Measurements from ENCODE around the gene SKIC3.

The SKIC3 gene

GRCh38 chr5:95554647-95555548 lies at the start of gene SKIC3, which contains the start of gene ARSK:
TSS of gene SKIC3 (minus strand) at chr5:95554977. CDS start at chr5:95547150, 7,827 bp downstream.
TSS of gene ARSK (plus strand) at chr5:95555101. CDS start at chr5:95555279, 178 bp downstream.
- peak; percentile 82 to 83 for DNase-seq (ENCODE audit: low read depth in 2 of 2)

GRCh38 chr5:95600557-95600956 lies 45.8 kb upstream of the SKIC3 start:
- no peak for DNase-seq (ENCODE audit: low read depth in 2 of 2)

- DNase-seq (ENCODE audit: low read depth in 2 of 2) = no peak
These were observed 44.5 kb upstream of the SKIC3 start for GRCh38 chr5:95599252-95599651.

- no peak for DNase-seq (ENCODE audit: low read depth in 2 of 2)
These were observed 40.6 kb upstream of the SKIC3 start for GRCh38 chr5:95595289-95595931.

GRCh38 chr5:95591490-95591901 lies 36.7 kb upstream of the SKIC3 start:
- no peak for DNase-seq (ENCODE audit: low read depth in 2 of 2)

- no peak for DNase-seq (ENCODE audit: low read depth in 2 of 2)
These were observed 36.1 kb upstream of the SKIC3 start for GRCh38 chr5:95590880-95591279.

DNA sequence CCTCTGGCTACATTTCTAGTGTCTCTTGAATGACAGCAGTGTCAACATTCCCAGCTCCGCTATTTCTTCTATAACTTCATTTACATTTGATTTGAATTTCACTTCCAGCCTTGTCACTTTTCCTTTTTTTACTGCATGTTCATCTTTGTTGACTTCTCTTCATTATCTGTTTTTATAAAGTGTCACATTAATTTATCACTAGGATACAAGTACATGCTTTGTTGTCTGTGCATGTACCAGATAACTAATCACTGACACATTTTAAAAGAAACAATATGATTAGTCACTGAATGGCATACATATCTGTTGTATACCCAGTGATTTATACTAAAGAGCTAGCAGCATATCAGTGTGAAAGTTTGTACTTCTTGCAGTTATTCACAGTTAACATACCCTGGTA lies 29.2 kb upstream of the SKIC3 start:
- DNase-seq (ENCODE audit: low read depth in 2 of 2) = no peak

DNA sequence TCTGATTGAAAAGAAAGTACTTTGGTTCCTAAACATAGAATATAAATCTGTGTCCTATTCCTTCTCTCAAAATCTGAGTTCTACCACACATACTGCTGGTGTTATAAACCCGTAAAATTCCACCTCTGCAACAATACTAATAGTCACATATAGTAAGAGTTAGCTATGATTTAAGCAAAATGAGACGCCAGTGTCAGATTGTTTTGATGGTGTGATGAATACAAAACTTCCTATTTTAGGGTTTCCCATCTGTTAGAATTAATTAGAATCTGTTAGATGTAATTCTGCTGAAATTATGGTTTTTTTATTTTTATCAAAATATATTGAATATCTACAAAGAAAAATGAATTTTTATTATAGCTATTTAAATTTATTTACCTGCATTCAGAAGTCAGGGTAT lies 26.8 kb upstream of the SKIC3 start:
- no peak for DNase-seq (ENCODE audit: low read depth in 2 of 2)

DNA sequence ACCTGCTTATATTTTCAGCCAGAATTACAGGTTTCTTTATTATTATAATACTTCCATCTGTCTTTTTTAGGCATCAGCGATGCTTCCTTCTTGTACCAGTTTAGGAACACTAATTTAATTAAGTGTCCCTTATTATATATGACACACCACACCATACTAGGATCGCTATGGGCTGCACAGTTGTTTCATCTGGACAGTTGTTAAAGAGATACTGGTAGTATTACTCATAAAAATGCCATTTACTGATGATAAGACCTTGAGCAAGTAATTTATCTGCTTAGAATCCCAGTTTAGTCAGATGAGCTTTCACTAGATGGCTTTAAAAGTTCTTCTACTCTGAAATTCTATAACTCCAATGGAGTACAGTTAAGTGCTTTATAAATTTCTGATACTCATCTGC lies 17.2 kb upstream of the SKIC3 start:
- no peak for DNase-seq (ENCODE audit: low read depth in 2 of 2)

GRCh38 chr5:95565280-95565920 lies 10.6 kb upstream of the SKIC3 start:
- DNase-seq (ENCODE audit: low read depth in 2 of 2) = no peak

- no peak for DNase-seq (ENCODE audit: low read depth in 2 of 2)
These were observed 9.7 kb upstream of the SKIC3 start for GRCh38 chr5:95564450-95564849.

- no peak for DNase-seq (ENCODE audit: low read depth in 2 of 2)
These were observed 8.6 kb upstream of the SKIC3 start for GRCh38 chr5:95563367-95563766.

- DNase-seq (ENCODE audit: low read depth in 2 of 2) = no peak
These were observed 7.5 kb upstream of the SKIC3 start for GRCh38 chr5:95562282-95562681.

GRCh38 chr5:95557841-95558240 lies 3.1 kb upstream of the SKIC3 start:
- no peak for DNase-seq (ENCODE audit: low read depth in 2 of 2)

GRCh38 chr5:95555553-95555952 lies 776 bp upstream of the SKIC3 start:
- no peak for DNase-seq (ENCODE audit: low read depth in 2 of 2)

- DNase-seq (ENCODE audit: low read depth in 2 of 2) = no peak
These were observed 488 bp downstream of the SKIC3 start for GRCh38 chr5:95554331-95554646.

- DNase-seq (ENCODE audit: low read depth in 2 of 2) = no peak
These were observed 5.7 kb downstream of the SKIC3 start for GRCh38 chr5:95549030-95549429.

DNA sequence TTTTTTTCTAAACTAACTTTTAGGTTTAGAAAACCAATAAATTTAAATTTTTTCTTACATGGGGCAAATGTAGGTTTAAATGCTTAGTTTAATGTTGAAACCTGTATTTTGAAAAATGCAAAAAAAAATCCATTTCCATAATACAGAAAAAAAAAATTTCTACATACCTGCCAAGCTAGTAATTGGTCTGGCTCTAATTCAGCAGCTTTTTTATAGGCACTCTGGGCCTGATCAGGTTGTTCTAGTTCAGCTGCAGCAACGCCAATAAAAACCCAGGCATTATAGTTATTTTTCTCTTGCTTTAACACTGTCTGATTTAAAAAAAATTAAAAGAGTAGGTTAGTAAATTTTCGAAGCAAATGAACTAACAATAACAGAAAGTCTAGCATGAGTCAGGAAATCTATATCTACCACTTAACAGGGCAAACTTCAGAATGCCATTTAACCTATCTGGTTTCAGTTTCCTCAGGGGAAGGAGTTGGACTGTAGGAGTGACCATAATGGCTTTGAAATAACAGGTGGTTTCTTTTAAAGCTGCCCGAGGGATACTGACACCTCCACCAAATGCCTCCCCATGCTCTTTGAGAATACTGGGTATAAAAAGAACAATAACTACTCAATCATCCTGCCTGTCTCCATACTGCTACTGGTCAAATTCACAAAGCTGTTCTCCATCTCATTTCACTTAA lies 11.6 kb downstream of the SKIC3 start:
- DNase-seq (ENCODE audit: low read depth in 2 of 2) = no peak

DNA sequence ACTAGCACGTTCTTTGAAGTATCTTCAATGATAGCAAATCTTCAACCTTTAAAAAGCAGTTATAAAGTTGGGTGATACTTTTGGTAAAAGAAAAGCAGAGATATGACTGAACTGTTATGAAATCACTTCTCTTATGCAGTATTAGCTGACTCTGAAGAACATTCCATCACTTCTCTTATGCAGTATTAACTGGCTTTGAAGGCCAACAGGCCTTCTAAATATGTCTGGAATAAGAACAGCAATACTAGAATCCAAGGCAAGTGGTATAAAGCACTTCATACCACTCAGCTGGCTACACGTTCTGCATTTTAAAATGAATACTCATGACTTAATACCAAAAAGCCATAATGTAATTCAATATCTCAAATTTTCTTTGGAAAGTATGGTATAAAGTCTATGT lies 17.3 kb downstream of the SKIC3 start:
- no peak for DNase-seq (ENCODE audit: low read depth in 2 of 2)

DNA sequence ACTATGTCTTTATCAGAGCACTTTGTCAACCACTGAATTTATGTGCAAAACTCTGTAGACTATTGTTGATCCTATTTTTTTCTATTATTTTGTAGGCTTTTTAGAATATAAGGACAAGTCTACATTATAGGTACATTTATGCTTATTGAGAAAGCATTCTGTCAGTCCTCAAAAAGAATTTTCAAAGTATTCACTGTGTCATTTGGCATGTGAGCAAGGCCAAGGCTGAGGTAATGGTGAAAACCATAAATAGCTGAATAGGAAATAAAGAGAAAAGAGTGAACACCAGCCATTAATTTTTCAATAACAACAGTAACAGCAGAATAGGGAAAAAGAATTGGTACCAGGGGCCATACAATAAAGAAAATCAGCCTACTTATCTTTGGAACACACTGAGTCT lies 21.0 kb downstream of the SKIC3 start:
- DNase-seq (ENCODE audit: low read depth in 2 of 2) = no peak

- no peak for DNase-seq (ENCODE audit: low read depth in 2 of 2)
These were observed 21.7 kb downstream of the SKIC3 start for GRCh38 chr5:95533106-95533505.

- no peak for DNase-seq (ENCODE audit: low read depth in 2 of 2)
These were observed 22.4 kb downstream of the SKIC3 start for GRCh38 chr5:95532415-95532814.

Measured in stimulated activated CD8-positive, alpha-beta memory T cell treated with anti-CD3 and anti-CD28 coated beads, Interleukin-7, amount 100 ng/mL, for 1 hour (primary cell).